ENCODE data around the gene KLHL36. TPM values are rescaled to one million over a fixed set of nuclear protein-coding genes. Genes with fewer than 3 reads are reported as not detected.

KLHL36 gene
- polyA plus RNA-seq (ENCODE audit: insufficient read length in 4 of 4) = 10 to 100 TPM; 21.1 to 31.9 (median 24.8) TPM

DNA sequence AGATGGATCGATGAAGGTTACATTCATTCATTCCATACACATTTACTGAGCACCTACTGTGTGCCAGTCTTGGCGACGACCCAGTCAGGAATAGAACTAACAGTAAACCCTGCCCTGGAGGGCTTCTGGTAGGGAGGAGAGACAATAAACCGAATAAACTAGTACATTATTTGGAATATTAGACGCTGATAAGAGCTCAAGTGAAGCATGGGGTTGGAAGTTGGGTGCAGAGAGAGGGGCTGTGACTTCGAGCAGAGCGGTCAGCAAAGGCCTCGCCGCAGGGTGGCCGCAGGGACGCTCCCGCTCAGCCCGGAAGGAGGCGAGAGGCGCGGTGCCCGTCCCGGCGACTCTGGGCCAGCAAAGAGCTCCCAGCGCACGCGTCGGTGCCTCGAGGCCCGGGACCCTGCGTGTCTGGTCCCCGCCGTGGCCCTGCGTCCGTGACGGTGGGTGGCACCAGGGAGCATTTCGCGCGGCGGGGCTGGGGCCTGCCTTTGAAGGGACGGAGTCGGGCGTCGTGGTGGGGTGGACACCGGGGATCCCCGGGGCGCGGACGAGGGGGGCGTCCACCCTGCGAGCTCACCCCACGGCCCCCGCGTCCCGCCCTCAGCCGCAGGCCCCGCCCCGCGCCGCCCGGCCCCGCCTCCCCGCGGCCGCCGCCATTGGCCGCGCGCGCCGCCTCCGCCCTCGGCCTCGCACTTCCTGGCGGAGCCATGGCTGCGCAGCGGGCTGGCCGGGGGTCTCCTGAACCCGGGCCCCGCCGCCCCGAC is at the start of gene KLHL36:
Gene KLHL36 (plus strand): TSS at position 684 of the 767 bp plus-strand sequence. CDS start 2,357 bp downstream, outside the sequence.
- DNase-seq (ENCODE audit: low read depth in 4 of 4, low spot score in 3 of 4) = no peak

DNA sequence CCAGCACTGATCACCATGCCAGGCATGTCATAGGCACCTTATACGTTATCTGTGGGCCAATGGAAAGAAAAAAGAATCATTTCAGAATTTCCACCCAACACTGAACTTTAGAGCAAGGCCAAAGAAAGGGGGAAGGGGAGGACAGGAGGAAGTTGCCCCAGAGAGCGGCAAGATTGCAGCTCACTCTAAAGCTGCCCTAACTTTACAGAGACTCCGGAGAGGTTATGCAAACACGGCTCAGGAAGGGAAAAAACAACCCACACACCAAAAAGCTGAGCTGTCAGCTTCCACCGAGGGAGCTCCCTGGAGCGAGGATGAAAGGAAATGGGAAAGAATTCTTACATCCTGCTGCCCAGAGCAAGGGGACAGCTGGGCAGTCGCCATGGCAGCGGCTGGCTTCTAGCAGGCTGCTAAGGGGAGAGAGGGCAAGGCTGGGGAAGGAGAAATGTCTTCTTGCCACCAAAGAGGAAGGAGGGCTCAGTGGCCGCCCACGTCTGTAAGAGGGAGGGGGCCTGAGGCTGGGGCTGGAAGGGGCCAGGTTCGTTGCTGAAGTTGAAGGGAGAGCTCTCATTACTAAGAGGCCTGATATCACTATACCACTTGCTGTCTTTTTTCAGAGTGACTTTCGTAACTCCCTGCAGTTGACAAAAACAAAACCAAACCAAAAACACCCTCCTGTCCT is 48.6 kb upstream of the KLHL36 start:
- peak in 1 of 4 donors; percentile 72 for DNase-seq (ENCODE audit: low read depth in 4 of 4, low spot score in 3 of 4)

DNA sequence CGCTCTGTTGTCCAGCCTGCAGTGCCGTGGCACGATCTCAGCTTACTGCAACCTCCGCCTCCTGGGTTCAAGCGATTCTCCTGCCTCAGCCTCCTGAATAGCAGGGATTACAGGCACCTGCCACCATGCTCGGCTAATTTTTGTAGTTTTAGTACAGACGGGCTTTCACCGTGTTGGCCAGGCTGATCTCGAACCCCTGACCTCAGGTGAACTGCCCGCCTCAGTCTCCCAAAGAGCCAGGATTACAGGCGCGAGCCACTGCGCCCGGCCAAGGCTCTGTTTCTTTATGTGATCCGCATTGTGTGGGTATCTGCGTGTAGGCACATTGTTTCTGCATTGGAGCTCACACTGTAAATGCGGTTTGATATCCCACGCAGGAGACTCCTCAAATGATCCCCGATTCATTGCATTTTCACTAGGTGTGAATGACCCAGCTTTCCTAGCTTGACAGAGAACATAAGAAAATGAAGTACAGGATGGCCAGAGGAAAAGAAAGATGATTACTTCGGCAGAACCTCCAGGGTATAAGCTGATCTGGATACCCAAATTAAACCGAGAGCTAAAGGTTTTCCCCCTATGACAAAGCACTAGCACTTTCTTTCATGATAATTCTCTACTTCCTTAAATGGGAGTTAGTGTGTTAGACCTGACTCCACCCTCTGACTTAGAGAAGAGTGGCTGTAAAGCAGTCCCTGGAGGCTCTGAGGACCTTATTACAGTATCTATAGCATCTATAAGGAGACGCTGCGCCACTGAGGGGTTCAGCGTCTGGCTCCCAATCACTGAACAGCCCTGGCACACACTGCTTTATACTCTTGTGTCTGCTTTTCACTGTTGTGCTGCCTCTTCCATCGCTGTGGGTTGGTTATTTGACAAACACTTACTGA is 47.7 kb upstream of the KLHL36 start:
- no peak for DNase-seq (ENCODE audit: low read depth in 4 of 4, low spot score in 3 of 4)

DNA sequence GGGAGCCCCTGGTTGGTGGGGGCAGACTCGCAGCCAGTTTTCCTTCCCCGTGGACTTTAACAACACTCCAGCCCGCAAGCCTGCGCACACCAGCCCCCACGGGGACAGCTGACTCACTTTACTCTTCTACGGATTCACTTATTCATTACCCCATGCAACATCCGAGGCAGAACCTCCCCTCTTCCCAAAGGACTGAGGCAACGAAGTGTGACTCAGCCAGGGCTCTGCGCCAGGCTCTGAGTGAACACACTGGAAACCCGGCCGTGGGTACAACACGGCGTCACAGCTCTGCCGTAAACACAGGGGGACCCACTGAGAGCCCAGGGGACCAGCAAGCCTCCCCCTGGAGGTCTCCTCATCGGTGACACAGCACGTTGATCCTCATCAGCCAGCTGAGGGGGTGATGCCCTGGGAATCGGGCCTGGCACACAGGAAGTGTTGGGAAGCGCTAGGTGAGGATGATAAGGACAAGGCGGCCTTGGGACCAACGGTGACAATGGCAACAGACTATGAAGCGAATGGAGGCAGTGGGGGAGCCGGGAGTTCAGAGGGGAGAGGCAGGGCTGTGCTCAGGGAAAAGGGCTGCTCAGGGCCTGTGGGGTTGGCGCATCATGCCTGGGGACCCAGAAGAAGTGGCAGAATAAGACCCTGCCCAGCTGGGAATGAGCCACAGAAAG is 45.0 kb upstream of the KLHL36 start:
- DNase-seq (ENCODE audit: low read depth in 4 of 4, low spot score in 3 of 4) = no peak

DNA sequence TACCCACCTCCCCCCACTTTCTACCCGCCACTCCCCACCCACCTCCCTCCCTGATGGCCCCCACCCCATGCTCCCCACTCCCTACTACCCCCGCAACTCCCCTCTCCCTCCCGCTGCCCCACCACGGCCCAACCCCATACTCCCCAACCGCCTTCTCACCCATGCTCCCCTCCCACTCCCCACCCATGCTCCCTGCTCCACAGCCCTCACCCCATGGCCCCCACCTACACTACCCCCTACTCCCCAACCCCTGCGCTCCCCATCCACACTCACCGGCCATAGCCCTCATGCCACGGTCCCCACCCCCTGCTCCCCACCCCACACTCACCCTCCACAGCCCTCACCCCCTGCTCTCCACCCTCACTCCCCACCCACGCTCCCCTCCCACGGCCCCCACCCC is 44.4 kb upstream of the KLHL36 start:
- DNase-seq (ENCODE audit: low read depth in 4 of 4, low spot score in 3 of 4) = no peak

DNA sequence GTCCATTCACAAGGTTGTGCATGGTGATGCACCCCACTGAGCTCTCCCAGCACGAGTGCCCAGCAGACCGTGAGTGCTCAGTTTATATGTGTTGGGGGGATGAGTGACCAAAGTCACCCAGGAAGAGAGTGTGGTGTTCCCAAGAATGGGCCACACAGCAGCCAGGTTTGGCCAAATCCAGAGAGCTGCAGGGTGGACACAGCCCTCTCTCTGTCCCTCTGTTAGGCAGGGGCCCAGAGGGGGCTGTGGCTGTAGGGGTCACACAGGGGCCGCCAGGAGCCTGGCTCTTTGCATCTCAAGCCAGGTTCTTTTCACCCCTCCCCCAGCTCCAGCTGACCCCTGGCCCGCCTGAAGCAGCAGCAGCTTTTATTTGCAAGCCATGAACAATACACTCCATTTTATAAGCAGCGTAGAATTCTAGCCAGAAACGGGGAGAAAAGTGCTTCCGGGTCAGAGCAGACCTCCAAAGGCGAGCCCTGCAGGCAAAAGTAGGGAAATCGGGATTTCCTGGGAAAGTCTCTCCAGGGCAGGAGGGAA is 43.8 kb upstream of the KLHL36 start:
- no peak for DNase-seq (ENCODE audit: low read depth in 4 of 4, low spot score in 3 of 4)

DNA sequence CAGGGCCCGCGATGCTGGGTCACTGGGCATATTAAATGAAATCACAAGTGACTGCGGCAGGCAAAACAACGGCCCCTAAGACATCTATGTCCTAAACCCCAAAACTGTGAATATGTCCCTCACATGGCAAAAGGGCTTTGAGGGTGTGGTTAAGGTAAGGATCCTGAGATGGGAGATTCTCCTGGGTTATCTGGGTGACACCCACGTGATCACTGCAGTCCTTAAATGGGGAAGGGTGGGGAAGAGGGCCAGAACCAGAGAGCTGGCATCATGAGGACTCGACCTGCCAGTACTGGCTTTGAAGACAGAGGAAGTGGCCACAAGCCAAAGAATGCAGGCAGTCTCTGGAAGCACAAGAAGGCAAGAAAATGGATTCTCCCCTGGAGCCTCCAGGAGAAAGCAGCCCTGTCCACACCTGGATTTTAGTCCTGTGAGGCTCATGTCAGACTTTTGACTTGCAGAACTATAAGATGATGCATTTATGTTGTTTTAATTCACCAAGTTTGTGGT is 42.9 kb upstream of the KLHL36 start:
- DNase-seq (ENCODE audit: low read depth in 4 of 4, low spot score in 3 of 4) = no peak

DNA sequence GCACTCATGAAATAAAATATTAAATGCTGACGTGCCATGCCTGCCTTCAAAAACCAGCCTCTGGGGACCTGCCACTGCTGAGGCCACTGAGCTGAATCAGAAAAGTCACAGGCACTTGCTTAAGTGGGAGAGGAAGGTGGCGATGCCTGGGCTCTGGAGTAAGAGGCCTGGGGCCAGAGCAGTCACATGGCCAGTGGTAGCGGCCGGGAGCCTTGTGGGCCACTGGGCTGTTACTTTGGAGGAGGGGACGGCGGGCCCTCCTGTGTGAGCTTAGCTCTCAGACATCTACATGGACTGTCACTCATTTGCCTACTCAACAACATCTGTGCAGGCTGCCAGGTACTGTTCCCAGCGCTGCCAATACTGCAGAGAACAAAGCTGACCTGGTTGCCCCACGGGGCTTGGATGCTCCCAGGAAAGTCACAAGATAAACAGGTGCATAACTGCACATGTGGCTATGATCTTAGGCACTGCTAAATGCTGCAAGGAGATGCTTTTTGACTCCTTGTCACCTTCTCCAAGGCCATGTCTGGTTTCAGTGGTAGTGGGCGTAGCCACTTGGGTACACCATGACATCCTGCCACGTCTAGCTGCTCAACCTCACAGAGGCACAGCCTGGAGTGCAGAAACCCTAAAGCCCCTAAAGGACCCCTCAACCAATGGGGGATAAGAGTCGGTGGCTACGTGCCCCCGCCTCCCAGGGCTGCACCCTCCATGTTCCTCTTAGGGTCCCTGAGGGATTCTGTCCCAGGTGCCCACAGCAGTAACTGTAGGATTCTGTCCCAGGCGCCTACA is 42.0 kb upstream of the KLHL36 start:
- no peak for DNase-seq (ENCODE audit: low read depth in 4 of 4, low spot score in 3 of 4)

DNA sequence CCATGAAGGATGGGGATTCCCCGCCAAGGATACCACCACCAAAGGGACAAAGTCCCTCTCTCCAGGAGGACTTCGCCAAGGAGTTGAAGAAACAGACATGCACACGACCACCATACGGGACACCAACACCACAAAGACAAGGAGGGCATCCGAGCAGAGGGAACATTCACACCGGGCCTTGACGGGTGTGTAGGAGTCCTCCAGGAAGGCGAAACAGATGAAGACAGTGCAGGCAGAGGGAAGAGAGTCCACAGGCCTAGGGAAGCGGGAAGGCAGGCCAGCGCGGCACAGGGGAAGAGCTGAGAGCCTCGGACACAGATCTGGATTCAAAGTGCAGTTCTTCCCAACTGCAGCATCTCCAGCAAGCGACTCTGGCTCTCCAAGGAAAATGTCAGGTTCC is 41.2 kb upstream of the KLHL36 start:
- no peak for DNase-seq (ENCODE audit: low read depth in 4 of 4, low spot score in 3 of 4)

DNA sequence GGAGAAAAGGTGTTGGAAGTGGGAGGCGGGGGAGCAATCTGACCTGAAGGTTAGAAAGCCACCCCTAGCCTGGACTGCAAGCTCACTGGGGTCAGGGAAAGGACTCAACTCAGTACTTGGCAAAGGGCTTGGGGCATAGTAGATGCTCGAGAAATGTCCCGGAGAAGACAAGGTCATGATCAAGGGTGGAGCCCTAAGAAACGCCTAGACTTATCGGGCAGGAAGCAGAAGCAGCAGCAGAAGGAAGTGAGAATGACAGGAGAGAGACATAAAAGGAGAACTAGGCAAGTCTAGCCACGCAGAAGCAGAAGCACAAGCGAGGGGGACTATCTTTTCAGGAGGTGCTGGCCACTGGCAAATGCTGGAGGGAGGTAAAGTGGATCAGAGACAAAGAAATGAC is 40.6 kb upstream of the KLHL36 start:
- no peak for DNase-seq (ENCODE audit: low read depth in 4 of 4, low spot score in 3 of 4)

DNA sequence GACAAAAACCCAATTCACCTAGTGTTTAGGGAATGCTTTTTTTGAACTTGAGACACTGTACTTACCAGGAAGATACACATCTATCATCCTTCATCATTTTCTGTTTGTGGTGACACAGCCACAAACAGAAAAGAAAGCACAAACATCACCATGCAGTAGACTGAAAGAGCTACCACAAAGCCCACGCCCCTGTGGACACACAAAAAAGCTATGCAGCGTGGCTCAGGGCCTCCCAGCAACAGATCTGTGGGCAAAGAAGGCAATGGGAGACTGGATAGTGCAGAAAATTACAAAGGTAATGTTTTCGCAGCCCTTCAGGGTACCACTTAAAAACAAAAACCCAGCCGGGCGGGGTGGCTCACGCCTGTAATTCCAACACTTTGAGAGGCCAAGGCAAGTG is 40.0 kb upstream of the KLHL36 start:
- DNase-seq (ENCODE audit: low read depth in 4 of 4, low spot score in 3 of 4) = no peak

DNA sequence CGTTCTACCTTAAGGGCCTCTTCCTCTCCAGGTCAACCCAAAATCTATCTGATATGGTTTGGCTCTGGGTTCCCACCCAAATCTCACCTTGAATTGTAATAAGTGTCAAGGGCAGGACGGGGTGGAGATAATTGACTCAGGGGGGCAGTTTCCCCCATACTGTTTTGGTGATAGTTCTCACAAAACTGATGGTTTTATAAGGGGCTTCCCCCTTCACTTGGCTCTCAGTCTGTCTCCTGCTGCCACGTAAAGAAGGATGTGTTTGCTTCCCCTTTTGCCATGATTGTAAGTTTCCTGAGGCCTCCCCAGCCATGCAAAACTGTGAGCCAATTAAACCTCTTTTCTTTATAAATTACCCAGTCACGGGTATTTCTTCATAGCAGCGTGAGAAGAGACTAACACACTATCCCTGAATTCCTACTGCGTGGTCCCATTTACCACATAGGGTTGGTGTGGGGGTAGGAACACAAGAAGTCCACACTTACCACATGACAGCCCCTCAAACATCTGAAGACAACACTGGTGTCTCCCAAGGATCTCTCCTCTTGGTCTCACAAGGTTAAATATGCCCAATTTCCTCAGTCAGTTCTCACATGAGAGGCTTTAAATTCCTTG is 38.6 kb upstream of the KLHL36 start:
- DNase-seq (ENCODE audit: low read depth in 4 of 4, low spot score in 3 of 4) = no peak

DNA sequence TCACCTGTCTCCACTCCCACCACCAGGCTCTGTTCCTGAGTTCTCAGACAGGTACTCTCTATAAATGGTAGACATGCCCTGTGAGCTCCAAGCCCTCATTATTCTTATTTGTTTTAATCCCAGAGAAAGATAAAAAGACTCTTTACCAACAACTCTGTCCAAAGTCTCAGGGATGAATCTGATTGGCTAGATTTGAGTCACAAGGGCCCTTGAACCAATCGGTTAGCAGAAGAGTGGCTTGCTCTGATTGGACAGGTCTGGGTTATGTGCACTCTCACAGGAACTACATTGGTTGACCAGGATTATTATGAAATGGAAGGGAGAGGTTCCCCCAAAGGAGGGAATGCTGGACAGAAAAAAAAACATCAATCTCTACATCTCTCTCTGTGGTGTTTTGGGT is 37.9 kb upstream of the KLHL36 start:
- no peak for DNase-seq (ENCODE audit: low read depth in 4 of 4, low spot score in 3 of 4)

DNA sequence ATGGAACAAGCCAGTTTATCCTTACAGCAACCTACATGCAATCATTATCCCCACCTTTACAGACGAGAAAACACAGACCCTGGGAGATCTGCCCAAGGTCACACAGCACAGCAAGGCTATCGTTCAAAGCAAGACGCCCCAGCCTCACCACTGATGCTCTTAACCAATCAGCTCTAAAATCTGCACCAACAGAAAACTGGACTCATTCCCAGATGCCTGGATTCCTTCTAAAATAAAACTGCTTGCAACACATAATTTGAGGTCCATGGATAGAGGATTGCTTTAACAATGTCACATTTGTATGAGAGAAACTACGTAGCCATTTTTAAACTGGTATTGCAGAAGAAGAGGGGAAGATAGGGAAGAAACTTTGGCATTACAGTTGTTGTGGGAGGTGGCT is 37.3 kb upstream of the KLHL36 start:
- DNase-seq (ENCODE audit: low read depth in 4 of 4, low spot score in 3 of 4) = no peak

DNA sequence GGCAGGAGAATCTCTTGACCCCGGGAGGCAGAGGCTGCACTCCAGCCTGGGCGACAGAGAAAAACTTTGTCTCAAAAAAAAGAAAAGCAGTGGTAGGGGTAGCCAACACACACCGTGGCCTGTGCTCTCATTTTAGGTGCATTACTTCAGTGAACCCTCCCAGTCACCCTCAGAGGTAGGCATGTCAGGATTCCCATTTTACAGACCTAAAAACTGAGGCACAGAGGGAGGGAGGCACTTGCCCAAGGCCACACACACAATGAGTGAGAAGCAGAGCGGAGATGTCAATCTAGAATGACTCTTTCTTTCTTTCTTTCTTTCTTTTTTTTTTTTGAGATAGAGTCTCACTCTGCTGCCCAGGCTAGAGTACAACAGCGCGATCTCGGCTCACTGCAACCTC is 35.6 kb upstream of the KLHL36 start:
- no peak for DNase-seq (ENCODE audit: low read depth in 4 of 4, low spot score in 3 of 4)

DNA sequence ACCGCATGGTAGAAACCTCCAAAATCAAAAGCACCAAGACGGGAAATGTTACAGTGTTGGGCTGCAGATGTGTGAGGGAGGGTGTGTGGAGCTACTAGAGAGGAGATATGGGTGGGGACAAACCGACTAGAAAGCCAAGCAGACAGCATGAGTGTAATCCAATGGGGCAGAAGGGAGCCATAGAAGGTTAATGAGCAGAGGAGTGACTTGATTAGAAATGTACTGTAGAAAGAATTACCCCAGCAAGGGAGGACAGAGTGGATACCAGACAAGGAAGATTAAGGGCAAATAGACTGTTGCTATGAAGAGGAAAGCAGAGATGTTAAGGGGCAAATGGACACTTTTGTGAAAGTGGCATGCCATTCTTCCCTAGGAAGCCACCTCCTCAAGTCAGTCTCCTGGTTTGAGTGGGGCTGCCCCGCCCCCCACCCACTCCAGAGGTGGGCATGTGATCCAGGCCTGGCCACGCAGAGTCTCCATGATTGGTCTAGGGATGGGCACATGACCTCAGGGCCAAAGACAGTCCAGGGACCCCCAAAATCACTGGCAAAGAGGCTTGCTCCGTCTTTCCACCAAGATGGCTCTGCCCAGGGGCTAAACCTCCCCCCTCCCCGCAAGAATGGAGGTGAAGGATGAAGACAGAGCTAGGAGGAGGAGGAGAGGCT is 34.8 kb upstream of the KLHL36 start:
- DNase-seq (ENCODE audit: low read depth in 4 of 4, low spot score in 3 of 4) = no peak

DNA sequence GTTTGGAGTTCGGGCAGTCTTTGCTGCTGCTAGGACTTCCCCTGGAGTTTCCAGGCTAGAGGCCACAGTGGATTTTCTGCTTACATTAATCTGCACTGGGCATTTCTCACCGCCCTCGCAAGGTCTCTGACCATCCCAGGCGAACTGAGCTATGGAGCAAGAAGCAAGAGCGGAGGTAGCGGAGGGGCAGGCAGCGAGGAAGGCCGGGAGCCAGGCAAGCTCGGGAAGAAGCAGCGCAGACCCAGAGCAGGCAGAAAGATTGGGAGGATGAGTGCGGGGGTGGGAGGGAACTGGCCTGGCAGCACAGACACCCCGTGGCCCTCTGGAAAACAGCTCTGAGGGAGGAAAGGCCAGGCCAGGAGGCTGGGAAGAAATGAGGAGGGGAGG is 34.2 kb upstream of the KLHL36 start:
- DNase-seq (ENCODE audit: low read depth in 4 of 4, low spot score in 3 of 4) = no peak

DNA sequence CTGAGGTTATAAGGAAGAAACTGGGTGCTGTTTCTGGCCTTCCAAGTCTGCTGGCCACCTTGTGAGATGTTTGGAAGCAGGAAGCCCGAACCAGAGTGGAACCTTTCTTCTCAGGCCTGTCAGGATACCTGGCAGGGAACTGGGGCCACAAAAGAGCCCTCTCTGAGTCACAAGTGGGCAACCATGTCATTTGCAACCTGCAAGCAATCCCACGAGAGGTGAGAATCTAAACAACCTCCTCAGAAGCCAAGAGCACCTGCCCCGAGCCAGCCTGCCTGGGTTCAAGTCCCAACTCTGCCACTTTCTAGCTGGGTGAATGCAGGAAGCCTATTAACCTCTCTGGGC is 33.7 kb upstream of the KLHL36 start:
- no peak for DNase-seq (ENCODE audit: low read depth in 4 of 4, low spot score in 3 of 4)

Data from left renal pelvis (tissue), 4 donors.